Sigmoid colon (tissue), 4 donors: ENCODE measurements around the gene COL28A1.

Experiments used
- EP300 ChIP-seq, 4 donors: sonication (generic); formaldehyde crosslinking; IDR thresholded peaks; one replicate each; pipeline ENCODE4 v1.6.1; 2017; ENCODE audit warnings: antibody characterized with exemption in 4 of 4
- POLR2A ChIP-seq, 2 donors: fragments of 450-650 bp; IDR thresholded peaks; one replicate each; pipeline ENCODE4 v1.6.1; 2016; ENCODE audit warnings: antibody characterized with exemption in 2 of 2, mild to moderate bottlenecking in 2 of 2, moderate library complexity in 2 of 2
- POLR2AphosphoS5 ChIP-seq, 4 donors: sonication (generic); formaldehyde crosslinking; IDR thresholded peaks; one replicate each; pipeline ENCODE4 v1.6.1; 2017; ENCODE audit warnings: antibody characterized with exemption in 4 of 4
- TF ChIP-seq, protein P1 (sequence below), 4 experiments: fragments of 450-650 bp in 3 of 4; fragments of 200-600 bp in 1 of 4; IDR thresholded peaks; one replicate each; pipeline ENCODE4 v1.5.1; 2016 to 2019; ENCODE audit warnings: antibody characterized with exemption in 4 of 4, mild to moderate bottlenecking in 3 of 4, moderate library complexity in 2 of 4

DNA sequence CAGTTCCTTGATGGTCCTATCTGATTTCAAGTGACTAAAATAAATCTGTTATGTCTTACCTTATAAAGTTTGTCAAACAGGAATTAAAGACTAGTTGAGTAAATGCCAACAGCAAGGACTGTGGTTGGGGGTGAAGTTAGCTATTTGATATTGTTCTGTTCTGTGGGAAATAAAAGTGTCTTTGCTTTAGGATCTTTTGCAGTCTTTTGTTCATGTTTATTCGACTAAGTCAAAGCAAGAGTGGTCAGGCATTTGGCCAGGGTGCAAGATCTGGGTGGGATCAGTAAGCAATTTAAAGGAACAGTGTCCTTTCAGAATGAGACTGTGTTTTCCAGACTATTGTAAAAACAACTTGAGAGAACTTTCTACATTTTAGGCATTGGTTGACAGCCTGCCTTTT, at the start of gene COL28A1:
- TF ChIP-seq, protein P1, sequence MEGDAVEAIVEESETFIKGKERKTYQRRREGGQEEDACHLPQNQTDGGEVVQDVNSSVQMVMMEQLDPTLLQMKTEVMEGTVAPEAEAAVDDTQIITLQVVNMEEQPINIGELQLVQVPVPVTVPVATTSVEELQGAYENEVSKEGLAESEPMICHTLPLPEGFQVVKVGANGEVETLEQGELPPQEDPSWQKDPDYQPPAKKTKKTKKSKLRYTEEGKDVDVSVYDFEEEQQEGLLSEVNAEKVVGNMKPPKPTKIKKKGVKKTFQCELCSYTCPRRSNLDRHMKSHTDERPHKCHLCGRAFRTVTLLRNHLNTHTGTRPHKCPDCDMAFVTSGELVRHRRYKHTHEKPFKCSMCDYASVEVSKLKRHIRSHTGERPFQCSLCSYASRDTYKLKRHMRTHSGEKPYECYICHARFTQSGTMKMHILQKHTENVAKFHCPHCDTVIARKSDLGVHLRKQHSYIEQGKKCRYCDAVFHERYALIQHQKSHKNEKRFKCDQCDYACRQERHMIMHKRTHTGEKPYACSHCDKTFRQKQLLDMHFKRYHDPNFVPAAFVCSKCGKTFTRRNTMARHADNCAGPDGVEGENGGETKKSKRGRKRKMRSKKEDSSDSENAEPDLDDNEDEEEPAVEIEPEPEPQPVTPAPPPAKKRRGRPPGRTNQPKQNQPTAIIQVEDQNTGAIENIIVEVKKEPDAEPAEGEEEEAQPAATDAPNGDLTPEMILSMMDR (IDR thresholded peaks at IDR 0.05) = no peak
- no peak for TF ChIP-seq POLR2A (IDR thresholded peaks at IDR 0.05)
- no peak for TF ChIP-seq POLR2AphosphoS5 (IDR thresholded peaks at IDR 0.05)
- no peak for TF ChIP-seq EP300 (IDR thresholded peaks at IDR 0.05)
